Pancreas (tissue), 10 donors: Measurements from ENCODE around the gene CCL1. TPM values are rescaled to one million over a fixed set of nuclear protein-coding genes. Genes with fewer than 3 reads are reported as not detected.

Source experiments
- ATAC-seq, 4 donors: fragments of 200-7000 bp; cut with Tn5 transposase; one replicate each; pipeline versions ENCODE4 v1.8.0 to v1.9.1; 2020; ENCODE audit warnings: mild to moderate bottlenecking in 4 of 4, moderate library complexity in 4 of 4
- DNase-seq, 6 donors: peaks; one replicate each; pipeline ENCODE4 v3.0.0-alpha.2; 2020
- FAIRE-seq: peaks from 2 replicates; lab custom pipeline; 2012; peaks lifted over from hg19 to GRCh38; lab: Jason Lieb, UNC
- H3K27ac ChIP-seq, 4 donors: fragments of 200-600 bp; sonication (generic); 1 replicate in 3 of 4; 2 replicates in 1 of 4; pipeline versions ENCODE4 v1.5.0 to v1.8.0; 2020
- H3K27me3 ChIP-seq, 4 donors: fragments of 200-600 bp; one replicate each; pipeline ENCODE4 v1.8.0; 2021
- H3K36me3 ChIP-seq, 3 donors: fragments of 200-600 bp; sonication (generic) in 1 of 3; one replicate each; pipeline versions ENCODE4 v1.5.0 to v1.8.0; 2020 to 2021
- H3K4me1 ChIP-seq, 3 donors: fragments of 200-600 bp; one replicate each; pipeline ENCODE4 v1.8.0; 2021
- H3K4me3 ChIP-seq, 4 donors: fragments of 200-600 bp; sonication (generic) in 2 of 4; one replicate each; pipeline versions ENCODE4 v1.5.0 to v1.8.0; 2020 to 2021
- H3K9me3 ChIP-seq, 4 donors: fragments of 200-600 bp; one replicate each; pipeline ENCODE4 v1.8.0; 2021
- CTCF ChIP-seq, 4 donors: fragments of 200-600 bp; sonication (generic) in 3 of 4; IDR thresholded peaks; one replicate each; pipeline versions ENCODE4 v1.5.0 to v1.8.0; 2021; ENCODE audit warnings: antibody characterized with exemption in 4 of 4
- WGBS, 2 donors: extraction: QIAGEN DNeasy Blood & Tissue Kit; methylation state at CpG; one replicate each; pipeline ENCODE4 v1.1.7; 2013; 5-methylcytosine and 5-hydroxymethylcytosine counted together
- intact Hi-C, 3 donors: fragments of 100-400 bp; cut with DNase I; formaldehyde crosslinking; loops; one replicate each; pipeline versions ENCODE4 v1.11.1 to v1.14.2; 2022
- polyA plus RNA-seq, 2 donors: library from polyadenylated mRNA; stranded (reverse); fragments of 200-250 nt; gene quantifications; one replicate each; pipeline ENCODE4 v1.2.3, GENCODE V29; 2013
- total RNA-seq, 6 donors: library from RNA; stranded (reverse); fragmentation: NEBNext Ultra II Directional in 4 of 6; extraction: Animal tissue kit (Norgen Biotek cat#: 25700) in 4 of 6; gene quantifications; one replicate each; pipeline versions ENCODE4 v1.2.1 to v1.2.4, GENCODE V29; 2021 to 2023
- donor health status: healthy with polysubstance abuse.
- donor health status: DM: no; HTN: no; CAD: no; lungs with moderate emphysema.
- donor health status: DM: no; HTN: no; CAD: no.
- donor health status: control.
- donor health status: control.
- donor health status: Bipolar disorder and iron deficiency.
- donor health status: DM: yes; HTN: yes; CAD: no.
- donor health status: DM: no; HTN: no; CAD: no.
- donor health status: DM: no; HTN: no; CAD: no.
- donor health status: DM: yes; HTN: yes; CAD: no.

The CCL1 gene
- total and polyA plus RNA-seq, 8 donors = not detected

GRCh38 chr17:34379868-34380267 is 16.8 kb upstream of the CCL1 start:
- intact Hi-C loops = no loop called here
- no peak overlapping the region for H3K4me3 ChIP-seq
- no peaks in the 10 kb centered on the region for H3K36me3 ChIP-seq
- H3K4me1 ChIP-seq = no peaks in the 10 kb centered on the region
- TF ChIP-seq CTCF (IDR thresholded peaks at IDR 0.05) = no peak
- DNase-seq (no peak), FAIRE-seq (no peak), ATAC-seq (no peak)
- no peak overlapping the region for H3K27ac ChIP-seq
- H3K9me3 ChIP-seq = no peaks in the 10 kb centered on the region
- no peaks in the 10 kb centered on the region for H3K27me3 ChIP-seq
- WGBS, 2 donors = 65 to 73% methylated on average over 5 of the region's 5 CpGs

GRCh38 chr17:34378664-34379101 is 15.7 kb upstream of the CCL1 start:
- no peak for FAIRE-seq
- TF ChIP-seq CTCF (IDR thresholded peaks at IDR 0.05) = no peak
- H3K4me3 ChIP-seq = no peak overlapping the region
- 27 to 28% methylated on average over 6 of the region's 6 CpGs for WGBS, 2 donors
- H3K4me1 ChIP-seq = no peaks in the 10 kb centered on the region
- H3K27ac ChIP-seq = no peak overlapping the region
- H3K9me3 ChIP-seq = no peaks in the 10 kb centered on the region
- ATAC-seq = peak in 2 of 4 donors; percentile 49 to 55
- intact Hi-C loops = no loop called here
- no peaks in the 10 kb centered on the region for H3K27me3 ChIP-seq
- H3K36me3 ChIP-seq = no peaks in the 10 kb centered on the region
- no peak for DNase-seq

DNA sequence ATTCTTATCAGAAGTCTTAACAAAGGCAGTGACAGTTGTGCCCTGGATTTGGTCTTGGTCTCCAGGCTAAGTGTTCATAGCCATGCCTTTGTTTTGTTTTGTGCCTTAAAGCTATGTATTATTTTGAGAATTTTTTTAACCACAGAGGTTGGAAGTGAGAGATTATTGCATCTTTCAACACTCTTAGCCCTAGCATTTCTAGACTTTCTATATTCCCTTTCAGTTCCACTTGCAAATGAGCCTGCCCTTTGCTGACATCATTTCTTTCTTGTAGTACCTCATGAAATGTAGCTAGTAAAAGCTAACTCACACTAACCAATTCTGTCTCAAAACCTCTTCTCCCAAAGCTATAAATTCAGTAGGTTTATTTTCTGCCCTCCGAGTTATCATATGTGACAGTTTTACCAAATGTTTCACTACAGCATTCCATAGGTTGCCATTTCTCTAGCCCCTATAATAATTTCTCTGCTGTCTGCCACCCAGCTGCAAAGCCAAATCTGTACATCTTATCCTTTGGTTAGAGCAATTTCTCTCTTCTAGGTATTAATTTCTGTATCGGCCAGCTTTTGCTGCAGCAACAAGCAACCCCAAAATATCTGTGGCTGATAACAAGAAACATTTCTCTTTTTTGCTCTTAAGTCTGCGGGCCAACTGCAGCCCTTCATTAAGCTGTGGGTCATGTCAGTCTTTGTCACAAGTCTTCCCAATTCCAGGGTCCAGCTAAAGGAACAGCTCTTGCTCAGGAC is 14.2 kb upstream of the CCL1 start:
- ATAC-seq = no peak
- Histone ChIP-seq H3K27me3 (no peaks in the 10 kb centered on the region), H3K27ac (no peak overlapping the region), H3K36me3 (no peaks in the 10 kb centered on the region), H3K4me3 (no peak overlapping the region), H3K9me3 (no peaks in the 10 kb centered on the region), H3K4me1 (no peaks in the 10 kb centered on the region)
- DNase-seq = no peak
- 80 to 90% methylated on average over 3 of the region's 3 CpGs for WGBS, 2 donors
- TF ChIP-seq CTCF (IDR thresholded peaks at IDR 0.05) = no peak
- intact Hi-C loops = no loop called here
- no peak for FAIRE-seq

DNA sequence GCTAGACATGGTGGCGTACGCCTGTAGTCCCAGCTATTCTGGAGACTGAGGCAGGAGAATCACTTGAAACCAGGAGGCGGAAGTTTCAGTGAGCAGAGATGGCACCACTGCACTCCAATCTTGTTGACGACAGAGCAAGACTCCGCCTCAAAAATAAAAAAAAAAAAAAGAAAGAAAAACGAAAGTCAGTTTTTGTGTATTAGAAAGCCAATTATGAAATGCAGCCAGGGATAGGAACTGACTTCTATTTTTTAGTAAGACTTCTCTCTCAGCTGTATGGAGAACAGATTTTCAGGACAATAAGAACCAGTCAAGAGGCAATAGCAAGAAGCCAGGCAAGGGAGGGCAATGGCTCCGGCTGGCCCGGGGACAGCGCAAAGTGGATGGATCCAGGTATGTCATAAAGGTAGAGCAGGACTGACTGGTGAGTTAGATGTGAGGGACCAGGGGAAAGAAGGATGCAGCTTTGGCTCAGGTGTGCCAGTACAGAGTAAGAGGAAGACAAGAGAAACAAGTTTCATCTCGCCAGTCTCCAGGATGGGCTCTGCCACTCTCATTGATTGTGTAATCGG is 12.5 kb upstream of the CCL1 start:
- WGBS, 2 donors = 81 to 87% methylated on average over 11 of the region's 11 CpGs
- Histone ChIP-seq H3K4me3 (no peak overlapping the region), H3K27me3 (no peaks in the 10 kb centered on the region), H3K9me3 (no peaks in the 10 kb centered on the region), H3K36me3 (no peaks in the 10 kb centered on the region), H3K4me1 (no peaks in the 10 kb centered on the region), H3K27ac (no peak overlapping the region)
- TF ChIP-seq CTCF (IDR thresholded peaks at IDR 0.05) = no peak
- DNase-seq = no peak
- FAIRE-seq = no peak
- intact Hi-C loops = no loop called here
- ATAC-seq = no peak

DNA sequence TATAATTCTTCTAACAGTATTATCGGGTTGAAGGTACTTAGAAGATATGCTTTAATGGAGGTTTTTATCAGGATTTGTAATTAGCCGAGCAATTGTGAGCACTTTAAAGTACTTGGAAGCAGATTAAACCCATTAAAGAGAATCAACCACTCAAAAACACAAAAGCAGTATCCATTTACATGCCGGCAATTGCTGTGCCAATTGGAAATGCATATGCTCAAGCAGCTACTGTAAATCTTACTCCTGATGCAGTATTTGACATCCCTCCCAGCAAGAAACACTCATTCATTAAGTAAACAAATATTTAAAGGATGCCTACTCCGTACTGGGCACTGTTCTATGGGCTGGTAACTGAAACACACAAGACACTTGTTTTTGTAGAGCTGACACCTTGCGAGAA is 11.4 kb upstream of the CCL1 start:
- H3K4me3 ChIP-seq = no peak overlapping the region
- no peak for DNase-seq
- no peaks in the 10 kb centered on the region for H3K4me1 ChIP-seq
- no peak for TF ChIP-seq CTCF (IDR thresholded peaks at IDR 0.05)
- no peaks in the 10 kb centered on the region for H3K27me3 ChIP-seq
- H3K36me3 ChIP-seq = no peaks in the 10 kb centered on the region
- H3K27ac ChIP-seq = no peak overlapping the region
- 72 to 79% methylated on average over 5 of the region's 5 CpGs for WGBS, 2 donors
- intact Hi-C loops = no loop called here
- FAIRE-seq = no peak
- no peaks in the 10 kb centered on the region for H3K9me3 ChIP-seq
- no peak for ATAC-seq
